Ovary (tissue), 3 donors: ENCODE measurements around the gene GABBR2.

Source experiments
- CTCF ChIP-seq, 3 donors: fragments of 450-650 bp in 2 of 3; fragments of 200-600 bp in 1 of 3; IDR thresholded peaks; one replicate each; pipeline versions ENCODE4 v1.5.1 to v1.8.0; 2016 to 2022; ENCODE audit warnings: antibody characterized with exemption in 3 of 3, mild to moderate bottlenecking in 1 of 3
- EP300 ChIP-seq: sonication (generic); formaldehyde crosslinking; IDR thresholded peaks from one replicate; pipeline ENCODE4 v1.6.1; 2017; ENCODE audit warnings: antibody characterized with exemption
- POLR2A ChIP-seq: fragments of 450-650 bp; IDR thresholded peaks from one replicate; pipeline ENCODE4 v1.6.1; 2017; ENCODE audit warnings: antibody characterized with exemption, mild to moderate bottlenecking, moderate library complexity
- donor health status: DM: no; HTN: no; CAD: no.

- no peak for TF ChIP-seq CTCF (IDR thresholded peaks at IDR 0.05)
- no peak for TF ChIP-seq POLR2A
- TF ChIP-seq EP300 = no peak
Measured at GRCh38 chr9:98318041-98318790, 390.5 kb downstream of the GABBR2 start.
